Fibroblast of skin of right quadriceps (primary cell): ENCODE results near the gene TMEM43.
"Not testable (repeated sequence)": the region's sequence is repeated elsewhere in the genome, so short reads cannot be mapped to it uniquely, and the experiment has no call there.

Experiments used
- DNase-seq: peaks from one replicate; pipeline ENCODE4 v3.0.0-alpha.2; 2013

The TMEM43 gene

DNA sequence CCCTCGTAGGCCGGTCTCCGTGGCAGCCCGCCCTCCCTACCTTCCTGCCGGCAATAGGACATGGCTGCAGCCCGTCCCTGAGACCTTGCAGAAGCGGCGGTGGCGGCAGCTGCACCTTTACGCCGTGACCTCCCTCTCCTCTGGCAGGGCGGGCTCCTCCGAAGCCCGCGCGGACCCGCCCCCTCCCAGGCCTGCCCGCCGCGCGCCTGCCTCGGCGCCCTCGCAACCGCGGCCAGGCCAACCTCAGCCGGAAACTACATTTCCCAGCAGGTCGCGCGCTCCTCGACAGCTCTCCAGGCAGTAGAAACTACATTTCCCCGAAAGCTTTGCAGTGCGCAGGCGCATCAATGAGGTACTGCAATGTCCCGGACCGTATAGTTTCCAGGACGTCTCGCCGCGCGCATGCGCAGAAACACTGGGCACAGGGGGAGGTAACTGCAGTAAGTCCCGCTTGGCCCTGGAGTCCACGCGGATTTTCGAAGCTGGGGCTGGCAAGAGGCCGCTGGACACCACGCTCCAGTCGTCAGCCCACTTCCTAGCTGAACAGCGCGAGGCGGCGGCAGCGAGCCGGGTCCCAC is at the start of gene TMEM43, which contains the start of gene CHCHD4:
Gene TMEM43, plus strand, starts transcription at position 438 of the 578 bp plus-strand sequence. CDS start 142 bp downstream, outside the sequence.
Gene CHCHD4, minus strand, starts transcription at position 256 of the 578 bp plus-strand sequence. Its CDS starts 194 bp downstream, at position 62.
- peak; percentile 99 for DNase-seq

- not testable (repeated sequence) for DNase-seq
Measured at GRCh38 chr3:14075233-14075632, 49.6 kb upstream of the TMEM43 start.

GRCh38 chr3:14077310-14077709 is 47.5 kb upstream of the TMEM43 start:
- no peak for DNase-seq

DNA sequence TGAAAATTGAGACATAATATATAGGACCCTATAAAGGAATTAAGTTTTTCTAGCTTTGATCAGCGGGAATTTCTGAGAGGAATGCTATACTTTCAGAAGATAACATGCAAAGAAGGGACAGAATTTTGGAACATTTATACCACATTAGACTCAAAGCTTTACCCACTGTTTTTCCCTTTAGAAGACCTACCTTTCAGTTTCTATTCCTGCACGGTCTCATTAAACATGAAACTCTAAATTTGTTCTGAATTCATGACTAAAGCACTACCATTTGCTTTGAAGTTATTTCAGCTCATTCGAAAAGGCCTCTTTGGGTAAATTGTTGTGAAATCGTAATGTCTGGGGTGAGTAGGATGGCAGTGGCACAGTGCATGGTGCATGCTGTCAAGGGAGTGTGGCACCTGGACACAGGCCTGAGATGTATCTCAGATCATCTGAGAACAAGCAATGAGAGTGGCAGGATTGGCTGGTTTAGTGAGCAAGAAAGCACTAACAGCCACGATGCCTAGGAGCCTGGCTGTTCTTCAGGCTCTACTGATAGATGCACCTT is 42.7 kb upstream of the TMEM43 start:
- DNase-seq: no peak

DNA sequence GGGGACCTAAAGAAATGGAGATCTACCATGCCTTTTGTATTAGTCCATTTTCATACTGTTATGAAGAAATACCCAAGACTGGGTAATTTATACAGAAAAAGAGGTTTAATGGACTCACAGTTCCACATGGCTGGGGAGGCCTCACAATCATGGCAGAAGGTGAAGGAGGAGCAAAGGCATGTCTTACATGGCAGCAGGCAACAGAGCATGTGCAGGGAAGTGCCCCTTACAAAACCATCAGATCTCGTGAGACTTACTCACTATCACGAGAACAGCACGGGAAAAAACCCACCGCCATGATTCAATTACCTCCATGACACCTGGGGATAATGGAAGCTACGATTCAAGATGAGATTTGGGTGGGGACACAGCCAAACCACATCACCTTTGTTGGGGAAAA is 37.4 kb upstream of the TMEM43 start:
- DNase-seq: not testable (repeated sequence)

DNA sequence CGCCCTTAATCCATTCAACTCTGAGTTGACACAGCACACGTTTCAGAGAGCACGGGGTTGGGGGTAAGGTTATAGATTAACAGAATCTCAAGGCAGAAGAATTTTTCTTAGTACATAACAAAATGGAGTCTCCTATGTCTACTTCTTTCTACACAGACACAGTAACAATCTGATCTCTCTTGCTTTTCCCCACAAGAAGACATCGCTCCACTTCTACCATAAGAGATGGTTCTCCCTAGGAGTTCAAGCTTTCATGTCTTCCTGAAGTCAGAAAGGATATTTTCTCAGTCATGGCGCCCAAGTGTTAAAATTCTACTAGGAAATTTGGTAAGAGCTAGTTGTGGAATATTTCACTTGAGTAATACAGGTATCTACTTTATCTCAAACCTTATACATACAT is 32.9 kb upstream of the TMEM43 start:
- not testable (repeated sequence) for DNase-seq

- no peak for DNase-seq
Measured at GRCh38 chr3:14092464-14092863, 32.4 kb upstream of the TMEM43 start.

GRCh38 chr3:14093831-14094230 is 31.0 kb upstream of the TMEM43 start:
- DNase-seq: no peak

DNA sequence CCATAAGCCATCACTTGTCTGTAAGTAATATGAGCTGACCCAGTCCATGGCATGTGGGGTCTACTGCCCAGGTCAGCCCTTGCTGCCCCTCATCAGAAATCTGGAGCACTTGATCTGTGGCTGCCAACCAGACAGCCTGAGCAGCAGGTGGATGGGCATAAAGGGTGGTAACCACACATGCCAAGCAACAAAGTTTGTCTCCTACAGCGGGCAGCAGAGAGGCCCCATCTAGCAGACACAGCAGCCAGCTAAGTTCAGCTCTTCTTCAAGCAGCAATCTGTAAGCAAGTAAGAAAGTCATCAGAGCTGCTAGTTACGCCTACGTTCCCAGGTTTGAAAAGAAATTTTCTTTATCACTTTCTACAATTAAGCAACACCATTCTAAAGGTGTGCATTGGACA is 28.1 kb upstream of the TMEM43 start:
- DNase-seq: no peak

GRCh38 chr3:14097616-14098391 is 27.0 kb upstream of the TMEM43 start:
- DNase-seq: no peak

- not testable (repeated sequence) for DNase-seq
Measured at GRCh38 chr3:14109821-14110220, 15.0 kb upstream of the TMEM43 start.

DNA sequence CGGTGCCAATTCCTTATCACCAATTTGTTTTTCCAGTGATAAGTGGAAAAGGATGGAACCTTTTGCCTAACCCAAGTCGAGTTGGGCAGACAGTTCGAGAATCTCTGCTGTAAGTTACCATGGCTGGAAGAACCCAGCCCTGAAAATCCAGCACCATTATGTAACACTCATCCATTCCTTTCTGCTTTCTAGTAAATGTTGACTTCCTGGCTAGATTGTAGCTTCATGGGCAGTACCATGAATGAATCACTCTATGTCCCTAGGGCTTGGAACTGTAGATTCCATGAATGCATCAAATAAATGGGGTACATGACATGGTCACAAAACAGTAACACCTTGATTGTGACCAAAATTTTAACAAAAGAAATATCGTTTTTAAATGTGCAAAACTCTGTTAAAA is 14.2 kb upstream of the TMEM43 start:
- no peak for DNase-seq

DNA sequence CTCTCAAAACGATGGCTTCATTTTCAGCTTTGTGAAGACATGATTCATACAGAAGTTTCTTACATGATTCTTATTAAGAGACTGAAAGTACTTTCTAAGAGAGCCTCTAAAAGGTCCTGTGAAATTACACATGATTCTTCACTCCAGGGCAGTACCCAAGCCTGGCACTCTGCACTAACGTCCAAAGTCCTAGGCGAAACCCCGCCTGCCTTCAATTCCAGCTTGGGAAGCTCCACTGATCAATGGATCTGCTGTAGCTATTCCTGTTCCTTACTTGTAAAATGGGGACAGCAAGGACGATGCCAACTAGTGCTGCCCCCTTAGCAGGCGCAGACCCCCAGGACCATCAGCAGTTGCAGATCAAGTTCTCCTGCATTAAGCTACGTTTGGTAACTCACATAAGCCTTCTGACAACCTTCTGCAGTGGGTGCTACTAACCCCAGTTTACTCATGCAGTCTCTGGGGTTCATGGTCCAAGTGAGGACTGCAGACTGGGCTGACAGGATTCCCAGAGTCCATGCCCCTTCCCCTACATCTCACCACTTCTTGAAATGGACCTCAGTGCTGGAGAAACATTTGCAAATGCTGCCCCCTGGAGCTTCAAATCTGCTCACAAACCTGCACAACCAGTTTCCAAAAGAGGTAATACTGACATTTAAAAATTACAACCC is 10.8 kb upstream of the TMEM43 start:
- no peak for DNase-seq

DNA sequence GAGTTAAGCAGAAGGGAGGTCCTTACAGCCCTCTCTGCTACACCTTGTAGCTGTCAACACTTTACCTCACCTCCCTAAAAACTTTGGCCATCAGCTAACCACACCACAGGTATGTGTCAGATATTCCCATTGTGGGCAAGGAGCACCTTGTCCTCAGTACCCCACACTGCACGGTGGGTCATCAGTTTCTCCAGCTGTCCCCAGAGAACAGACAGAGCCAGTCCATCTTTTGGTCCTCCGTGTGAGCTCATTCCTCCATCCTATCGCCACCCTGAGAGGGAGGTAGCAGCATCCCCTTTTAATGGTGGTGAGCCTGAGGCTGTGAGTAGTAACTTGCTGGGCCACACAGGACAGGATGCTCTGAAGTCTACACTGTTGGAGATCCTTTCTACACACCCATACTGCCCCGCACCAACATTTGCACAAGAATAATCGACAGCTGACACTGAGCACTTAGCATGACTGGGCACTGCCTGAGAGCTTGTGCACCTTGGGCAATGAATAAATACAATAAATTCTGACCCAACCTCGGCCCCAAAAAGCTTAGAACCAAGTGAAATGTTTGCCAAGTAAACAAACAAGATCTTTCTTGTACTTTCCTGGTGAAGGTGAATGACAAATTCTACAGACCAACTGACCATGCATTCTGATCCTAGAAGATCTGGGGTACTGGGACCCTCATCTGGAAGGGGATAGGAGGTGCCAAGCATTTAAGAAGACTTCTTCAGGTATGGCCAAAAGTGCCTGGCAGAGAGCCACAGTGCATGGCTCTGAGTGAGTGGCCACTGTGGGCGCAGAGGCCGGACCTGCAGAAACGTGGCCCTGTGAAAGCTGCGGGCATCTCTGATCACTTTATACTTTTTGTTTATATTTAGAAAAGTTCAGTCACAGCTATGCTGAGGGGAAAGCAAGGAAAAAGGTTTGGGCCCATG is 7.1 kb upstream of the TMEM43 start:
- no peak for DNase-seq

GRCh38 chr3:14118400-14119381 is 6.2 kb upstream of the TMEM43 start:
- DNase-seq: peak; percentile 40

DNA sequence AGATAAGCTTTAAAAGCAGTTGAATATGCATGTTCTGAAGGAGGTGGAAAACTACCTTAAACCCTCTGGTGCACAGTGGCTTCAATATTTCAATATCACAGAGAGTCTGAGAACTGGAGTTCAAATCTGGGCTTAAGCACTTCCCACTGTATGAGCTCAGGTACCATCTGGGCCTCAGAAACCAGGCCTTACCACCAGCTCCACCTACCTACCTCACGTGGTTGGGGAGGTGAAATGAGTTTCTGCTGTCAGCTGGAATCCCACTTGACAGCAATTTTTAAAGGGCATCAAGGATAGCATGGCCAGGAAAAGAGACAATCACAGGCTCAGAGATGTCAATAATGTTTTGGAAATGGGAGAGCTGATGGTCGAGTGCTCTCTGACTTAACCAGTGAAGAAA is 5.2 kb upstream of the TMEM43 start:
- no peak for DNase-seq

GRCh38 chr3:14120111-14120920 is 4.5 kb upstream of the TMEM43 start:
- DNase-seq: no peak

GRCh38 chr3:14120921-14121448 is 3.9 kb upstream of the TMEM43 start:
- not testable (repeated sequence) for DNase-seq

DNA sequence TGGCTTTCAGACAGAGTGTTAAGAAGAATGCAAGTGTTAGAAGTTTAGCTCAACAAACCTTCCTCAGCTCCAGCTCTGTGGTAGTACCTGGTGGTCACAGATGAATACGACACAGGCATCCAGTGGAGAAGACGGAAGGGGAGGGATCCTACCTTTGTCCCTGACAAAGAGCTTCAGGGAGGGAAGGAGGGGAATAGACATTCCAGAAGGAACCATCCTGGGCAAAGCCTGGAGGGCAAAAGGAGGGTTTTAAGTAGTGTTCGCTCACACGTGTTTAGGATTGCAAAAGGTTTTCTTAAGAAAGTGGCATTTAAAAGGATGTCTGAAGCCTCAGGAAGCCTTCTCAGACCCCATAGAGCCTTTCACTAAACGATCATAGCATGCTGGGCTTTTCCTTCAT is 3.0 kb upstream of the TMEM43 start:
- DNase-seq: no peak

DNA sequence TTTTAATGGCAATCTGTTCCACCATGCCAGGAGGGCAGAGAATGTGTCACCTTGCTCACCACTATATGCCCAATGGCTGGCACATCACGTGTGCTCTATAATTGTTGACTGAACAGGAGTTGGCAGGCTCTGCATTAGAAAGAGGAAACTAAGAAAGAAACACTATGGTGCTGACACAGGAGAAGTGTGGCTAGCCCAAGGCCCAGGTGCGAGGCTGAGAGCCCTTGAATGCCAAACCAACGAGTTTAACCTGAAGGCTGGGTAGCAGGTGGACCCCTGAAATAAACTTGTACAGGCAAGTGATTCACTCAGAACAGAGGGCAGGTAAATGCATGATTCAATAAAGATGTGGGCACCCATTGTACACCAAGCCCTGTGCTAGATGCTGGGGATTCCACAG is 2.6 kb upstream of the TMEM43 start:
- DNase-seq: no peak
